Left renal cortex interstitium (tissue), 4 donors: ENCODE data around the gene SPIN4. TPM values are rescaled to one million over a fixed set of nuclear protein-coding genes. Genes with fewer than 3 reads are reported as not detected.
"Not testable (repeated sequence)": the region's sequence is repeated elsewhere in the genome, so short reads cannot be mapped to it uniquely, and the experiment has no call there.

Source experiments
- DNase-seq, 4 donors: peaks; one replicate each; pipeline ENCODE4 v3.0.0-alpha.2; 2013; ENCODE audit warnings: low read depth in 4 of 4, low spot score in 2 of 4, missing footprints in 1 of 4
- polyA plus RNA-seq, 4 donors: library from polyadenylated mRNA; unstranded; fragments of 120-200 nt; gene quantifications; one replicate each; pipeline ENCODE4 v1.2.1, GENCODE V29; 2013; ENCODE audit not compliant: insufficient read length in 4 of 4

Gene SPIN4
- polyA plus RNA-seq: 10 to 100 TPM; 21.0 to 28.8 (median 22.9) TPM

GRCh38 chrX:63350941-63351616, at the start of gene SPIN4:
Gene SPIN4, minus strand, starts transcription at chrX:63351332. Its CDS starts 513 bp downstream, at chrX:63350819.
- peak in 3 of 4 donors; percentile 47 to 74 (median 74) for DNase-seq

GRCh38 chrX:63400340-63400739, 49.2 kb upstream of the SPIN4 start:
- no peak for DNase-seq

- DNase-seq: no peak
Observed at GRCh38 chrX:63394872-63395271, 43.7 kb upstream of the SPIN4 start.

GRCh38 chrX:63393094-63393493, 42.0 kb upstream of the SPIN4 start:
- DNase-seq: not testable (repeated sequence)

GRCh38 chrX:63387411-63387810, 36.3 kb upstream of the SPIN4 start:
- DNase-seq: no peak

GRCh38 chrX:63384263-63384662, 33.1 kb upstream of the SPIN4 start:
- not testable (repeated sequence) for DNase-seq

- not testable (repeated sequence) for DNase-seq
Observed at GRCh38 chrX:63373012-63373411, 21.9 kb upstream of the SPIN4 start.

- DNase-seq: not testable (repeated sequence)
Observed at GRCh38 chrX:63367699-63368098, 16.6 kb upstream of the SPIN4 start.

GRCh38 chrX:63363788-63364187, 12.7 kb upstream of the SPIN4 start:
- no peak for DNase-seq

GRCh38 chrX:63361494-63361893, 10.4 kb upstream of the SPIN4 start:
- no peak for DNase-seq

GRCh38 chrX:63354484-63354883, 3.4 kb upstream of the SPIN4 start:
- no peak for DNase-seq

GRCh38 chrX:63350465-63350877, 661 bp downstream of the SPIN4 start:
- no peak for DNase-seq

GRCh38 chrX:63349307-63349706, 1.8 kb downstream of the SPIN4 start:
- no peak for DNase-seq

GRCh38 chrX:63330681-63331080, 20.5 kb downstream of the SPIN4 start:
- no peak for DNase-seq

- DNase-seq: no peak
Observed at GRCh38 chrX:63327788-63328187, 23.3 kb downstream of the SPIN4 start.

GRCh38 chrX:63299596-63299995, 51.5 kb downstream of the SPIN4 start:
- no peak for DNase-seq
